Heart left ventricle (tissue), 16 donors: ENCODE data around the gene LUZP2. TPM values are rescaled to one million over a fixed set of nuclear protein-coding genes. Genes with fewer than 3 reads are reported as not detected.

Experiments
- ATAC-seq, 4 donors: fragments of 200-7000 bp; cut with Tn5 transposase; one replicate each; pipeline ENCODE4 v1.9.1; 2020 to 2022; ENCODE audit warnings: moderate library complexity in 4 of 4, mild to moderate bottlenecking in 3 of 4, moderate number of reproducible peaks in 1 of 4
- DNase-seq, 5 donors: peaks; one replicate each; pipeline ENCODE4 v3.0.0-alpha.2; 2020
- H3K27ac ChIP-seq, 12 donors: fragments of 200-600 bp; sonication (generic) in 4 of 12; one replicate each; pipeline versions ENCODE4 v1.5.0 to v1.8.0; 2016 to 2022; ENCODE audit warnings: mild to moderate bottlenecking in 2 of 12
- H3K27me3 ChIP-seq, 9 donors: fragments of 200-600 bp; sonication (generic) in 2 of 9; one replicate each; pipeline versions ENCODE4 v1.5.1 to v1.8.0; 2016 to 2022; ENCODE audit warnings: mild to moderate bottlenecking in 3 of 9
- H3K36me3 ChIP-seq, 9 donors: fragments of 200-600 bp; sonication (generic) in 2 of 9; one replicate each; pipeline versions ENCODE4 v1.5.0 to v1.8.0; 2018 to 2022; ENCODE audit warnings: mild to moderate bottlenecking in 2 of 9
- H3K4me1 ChIP-seq, 12 donors: fragments of 200-600 bp; sonication (generic) in 4 of 12; one replicate each; pipeline versions ENCODE4 v1.5.0 to v1.8.0; 2016 to 2022; ENCODE audit warnings: mild to moderate bottlenecking in 3 of 12
- H3K4me3 ChIP-seq, 12 donors: fragments of 200-600 bp; sonication (generic) in 4 of 12; one replicate each; pipeline versions ENCODE4 v1.5.0 to v1.8.0; 2017 to 2022; ENCODE audit warnings: mild to moderate bottlenecking in 9 of 12, moderate library complexity in 4 of 12
- H3K9me3 ChIP-seq, 12 donors: fragments of 200-600 bp; sonication (generic) in 4 of 12; one replicate each; pipeline versions ENCODE4 v1.5.0 to v1.8.0; 2016 to 2022; ENCODE audit warnings: mild to moderate bottlenecking in 1 of 12
- CTCF ChIP-seq, 12 donors: fragments of 200-600 bp; sonication (generic) in 4 of 12; IDR thresholded peaks; one replicate each; pipeline versions ENCODE4 v1.5.0 to v1.8.0; 2018 to 2022; ENCODE audit warnings: antibody characterized with exemption in 12 of 12, mild to moderate bottlenecking in 5 of 12
- POLR2A ChIP-seq, 2 donors: fragments of 450-650 bp; IDR thresholded peaks; one replicate each; pipeline ENCODE4 v1.6.1; 2017; ENCODE audit warnings: antibody characterized with exemption in 2 of 2, mild to moderate bottlenecking in 2 of 2, moderate library complexity in 2 of 2
- WGBS, 4 donors: extraction: QIAGEN DNeasy Blood & Tissue Kit in 2 of 4; methylation state at CpG; one replicate each; pipeline versions ENCODE4 v1.1.5 to v1.1.7; 2013 to 2018; 5-methylcytosine and 5-hydroxymethylcytosine counted together
- intact Hi-C, 10 donors: fragments of 100-400 bp; cut with DNase I; formaldehyde crosslinking; loops; one replicate each; pipeline versions ENCODE4 v1.11.1 to v1.14.2; 2022
- polyA plus RNA-seq, 2 donors: library from polyadenylated mRNA; stranded (reverse); fragments of 200-250 nt; gene quantifications; one replicate each; pipeline ENCODE4 v1.2.3, GENCODE V29; 2013
- total RNA-seq, 9 donors: library from RNA; depleted of rRNA in 2 of 9; stranded (reverse); fragments of >200 nt in 2 of 9; fragmentation: NEBNext Ultra II Directional in 3 of 9; extraction: Animal tissue kit (Norgen Biotek cat#: 25700) in 3 of 9; gene quantifications; one replicate each; pipeline versions ENCODE4 v1.1.0 to v1.2.4, GENCODE V29; 2016 to 2023
- donor health status: ischemic (EF 13 %, LVEDD 7.1; RV severe dilation, severe dysfunction).
- donor health status: healthy with polysubstance abuse.
- donor health status: DM: no; HTN: yes; CAD: no.
- donor health status: DM: no; HTN: no; CAD: no.
- donor health status: ischemic (EF 25% LVEDD 6.9; RV normal size, moderate dysfunction).
- donor health status: ischemic (EF 25% LVEDD 5.7; RV mildly dilated, moderate dysfunction).
- donor health status: healthy.
- donor health status: DM: yes; HTN: yes; CAD: no.
- donor health status: ischemic (EF 35%, LVEDD 5.7; RV mildly dilated, moderate dysfunction).
- donor health status: nonischemic (EF 11% LVEDD 7.7; RV severe dilation, severe dysfunction).
- donor health status: DM: yes; HTN: yes; CAD: no.
- donor health status: PGD.
- donor health status: ischemic (EF 29% LVEDD 5.4; RV normal size, mild dysfunction).
- donor health status: nonischemic (EF 23%, LVEDD 6.1; RV moderate dilation, normal function).

LUZP2 gene
- total and polyA plus RNA-seq, 11 donors = 0.11 to 0.30 (median 0.17) TPM; not detected in 7

DNA sequence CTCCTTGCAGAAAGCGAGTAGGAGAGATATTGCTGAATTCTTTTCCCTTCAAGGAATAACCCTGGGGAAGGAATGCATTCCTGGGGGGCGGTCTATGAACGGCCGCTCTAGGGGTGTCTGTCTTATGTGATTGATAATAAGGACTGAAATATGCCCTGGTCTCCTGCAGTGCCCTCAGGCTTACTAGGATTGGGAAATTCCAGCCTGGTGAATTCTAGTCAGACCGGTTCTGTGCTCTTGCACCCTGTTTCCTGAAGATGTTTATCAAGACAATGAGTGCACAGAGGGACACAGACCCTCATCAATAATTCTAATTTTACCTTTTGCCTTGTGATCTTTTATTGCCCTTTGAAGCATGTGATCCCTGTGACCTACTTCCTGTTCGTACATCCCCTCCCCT lies 140.7 kb downstream of the LUZP2 start:
- ATAC-seq = no peak
- no peaks in the 10 kb centered on the region for H3K27me3 ChIP-seq
- no peaks in the 10 kb centered on the region for H3K36me3 ChIP-seq
- no peaks in the 10 kb centered on the region for H3K4me1 ChIP-seq
- peaks cover 0 to 6% (median 0%) of the 10 kb centered on the region in 12 donors for H3K9me3 ChIP-seq
- no peak overlapping the region for H3K27ac ChIP-seq
- intact Hi-C loops = loop anchor here in 1 of 10 donors (5.0 kb wide), 1 partner anchor 50 kb away; no protein-coding TSS in a partner anchor
- H3K4me3 ChIP-seq = no peak overlapping the region
- WGBS, 4 donors = 69 to 88% (median 84%) methylated on average over 6 of the region's 6 CpGs
- TF ChIP-seq CTCF (IDR thresholded peaks at IDR 0.05) = no peak
- TF ChIP-seq POLR2A (IDR thresholded peaks at IDR 0.05) = no peak
- no peak for DNase-seq

- no peak for DNase-seq
- no peak overlapping the region for H3K27ac ChIP-seq
- no peaks in the 10 kb centered on the region for H3K4me1 ChIP-seq
- no peaks in the 10 kb centered on the region for H3K27me3 ChIP-seq
- H3K36me3 ChIP-seq = no peaks in the 10 kb centered on the region
- H3K4me3 ChIP-seq = no peak overlapping the region
- intact Hi-C loops = no loop called here
- no peaks in the 10 kb centered on the region for H3K9me3 ChIP-seq
- TF ChIP-seq CTCF (IDR thresholded peaks at IDR 0.05) (no peak), POLR2A (IDR thresholded peaks at IDR 0.05) (no peak)
- no peak for ATAC-seq
Measured at GRCh38 chr11:24642648-24643047, 145.8 kb downstream of the LUZP2 start.

DNA sequence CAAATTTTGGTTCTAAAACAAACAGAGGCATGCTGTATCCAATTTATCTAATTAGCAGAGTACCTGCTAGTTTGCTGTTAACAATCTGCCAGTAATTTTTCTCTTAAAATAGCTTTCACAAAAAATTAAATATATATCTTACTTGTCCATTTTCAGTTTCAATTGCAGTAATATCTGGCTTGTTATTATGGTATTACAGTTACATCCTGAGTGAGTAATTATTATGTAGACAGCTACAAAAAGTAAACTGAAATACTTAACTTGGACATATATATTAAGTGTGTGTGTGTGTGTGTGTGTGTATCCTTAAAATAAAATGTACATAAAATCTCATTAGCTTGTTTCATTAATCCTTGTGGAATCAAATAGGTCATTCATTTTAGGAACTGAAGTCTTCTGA lies 148.7 kb downstream of the LUZP2 start:
- H3K36me3 ChIP-seq = no peaks in the 10 kb centered on the region
- no peak for ATAC-seq
- TF ChIP-seq POLR2A (IDR thresholded peaks at IDR 0.05) (no peak), CTCF (IDR thresholded peaks at IDR 0.05) (no peak)

DNA sequence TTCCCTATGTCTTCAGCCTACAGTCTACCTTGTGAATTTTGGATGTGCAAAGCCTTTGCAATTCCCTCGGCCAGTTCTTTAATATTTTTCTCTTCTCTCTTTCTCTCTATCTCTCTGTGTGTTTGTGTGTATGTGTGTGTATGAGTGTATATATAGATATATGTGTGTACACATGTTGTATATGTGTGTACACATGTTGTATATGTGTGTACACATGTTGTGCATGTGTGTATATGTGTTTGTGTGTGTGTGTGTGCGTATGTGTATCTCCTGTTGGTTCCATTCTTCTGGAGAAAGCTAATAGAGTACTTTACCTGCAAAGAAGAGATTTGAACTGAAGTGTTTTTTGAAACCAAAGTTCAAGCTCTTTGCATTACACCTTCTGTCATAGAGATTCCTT lies 155.0 kb downstream of the LUZP2 start:
- Histone ChIP-seq H3K36me3 (no peaks in the 10 kb centered on the region), H3K4me1 (no peaks in the 10 kb centered on the region), H3K9me3 (no peaks in the 10 kb centered on the region), H3K27ac (no peak overlapping the region), H3K4me3 (no peak overlapping the region), H3K27me3 (no peaks in the 10 kb centered on the region)
- 72 to 85% (median 80%) methylated on average over 2 of the region's 2 CpGs for WGBS, 4 donors
- intact Hi-C loops = no loop called here
- TF ChIP-seq POLR2A (IDR thresholded peaks at IDR 0.05) (no peak), CTCF (IDR thresholded peaks at IDR 0.05) (no peak)
- DNase-seq = no peak
- ATAC-seq = no peak

More for the DNA sequence above, 148.7 kb downstream of the LUZP2 start:
- DNase-seq = no peak
- H3K27me3 ChIP-seq = no peaks in the 10 kb centered on the region
- H3K27ac ChIP-seq = no peak overlapping the region
- H3K9me3 ChIP-seq = no peaks in the 10 kb centered on the region
- no peaks in the 10 kb centered on the region for H3K4me1 ChIP-seq
- intact Hi-C loops = no loop called here
- H3K4me3 ChIP-seq = no peak overlapping the region
